ENCODE results near the gene GNAQ.

GNAQ gene

DNA sequence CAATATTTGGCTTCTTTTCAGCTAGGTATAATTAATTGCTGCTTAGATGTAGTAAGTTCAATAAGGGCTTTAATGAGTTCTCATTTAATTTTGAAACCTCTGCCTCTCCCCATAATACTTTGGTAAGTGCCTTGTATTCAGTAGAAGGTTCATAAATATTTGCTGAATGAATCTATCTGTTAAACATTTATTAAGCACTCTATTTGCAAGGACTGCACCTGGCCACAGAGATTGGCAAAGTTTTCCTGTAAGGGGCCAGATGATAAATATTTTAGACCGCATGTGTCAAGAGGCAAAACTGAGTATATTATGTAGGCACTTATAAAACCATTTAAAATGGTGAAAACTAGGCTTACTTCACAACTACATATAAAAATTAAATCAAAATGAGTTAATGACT, 364.5 kb downstream of the GNAQ start:
- ATAC-seq (ENCODE audit: insufficient read depth, low read depth), result no peak
- Histone ChIP-seq H3K9me3 (ENCODE audit: insufficient read depth, low read length, severe bottlenecking) (no peaks in the 10 kb centered on the region), H3K9ac (ENCODE audit: low read depth, low read length) (no peak overlapping the region), H3K4me1 (ENCODE audit: insufficient read depth, low read length) (peaks cover under 1% of the 10 kb centered on the region; the same call in 1 of the 2 replicates), H3K36me3 (ENCODE audit: insufficient read depth, low read length) (no peaks in the 10 kb centered on the region), H2AFZ (ENCODE audit: low read depth, low read length) (no peak overlapping the region), H3K27ac (ENCODE audit: low read length) (no peak overlapping the region), H3K4me2 (ENCODE audit: insufficient read depth, low read length) (no peak overlapping the region), H3K4me3 (ENCODE audit: low read depth in 1 of 2, low read length in 2 of 2) (no peak overlapping the region), H4K20me1 (ENCODE audit: insufficient read depth, low read length) (no peaks in the 10 kb centered on the region), H3K79me2 (ENCODE audit: insufficient read depth, low read length) (no peaks in the 10 kb centered on the region), H3K27me3 (ENCODE audit: insufficient read depth, low read length, poor library complexity) (no peaks in the 10 kb centered on the region)
- no peak for DNase-seq
- TF ChIP-seq, protein P1, sequence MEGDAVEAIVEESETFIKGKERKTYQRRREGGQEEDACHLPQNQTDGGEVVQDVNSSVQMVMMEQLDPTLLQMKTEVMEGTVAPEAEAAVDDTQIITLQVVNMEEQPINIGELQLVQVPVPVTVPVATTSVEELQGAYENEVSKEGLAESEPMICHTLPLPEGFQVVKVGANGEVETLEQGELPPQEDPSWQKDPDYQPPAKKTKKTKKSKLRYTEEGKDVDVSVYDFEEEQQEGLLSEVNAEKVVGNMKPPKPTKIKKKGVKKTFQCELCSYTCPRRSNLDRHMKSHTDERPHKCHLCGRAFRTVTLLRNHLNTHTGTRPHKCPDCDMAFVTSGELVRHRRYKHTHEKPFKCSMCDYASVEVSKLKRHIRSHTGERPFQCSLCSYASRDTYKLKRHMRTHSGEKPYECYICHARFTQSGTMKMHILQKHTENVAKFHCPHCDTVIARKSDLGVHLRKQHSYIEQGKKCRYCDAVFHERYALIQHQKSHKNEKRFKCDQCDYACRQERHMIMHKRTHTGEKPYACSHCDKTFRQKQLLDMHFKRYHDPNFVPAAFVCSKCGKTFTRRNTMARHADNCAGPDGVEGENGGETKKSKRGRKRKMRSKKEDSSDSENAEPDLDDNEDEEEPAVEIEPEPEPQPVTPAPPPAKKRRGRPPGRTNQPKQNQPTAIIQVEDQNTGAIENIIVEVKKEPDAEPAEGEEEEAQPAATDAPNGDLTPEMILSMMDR (IDR thresholded peaks at IDR 0.05; ENCODE audit: borderline replicate concordance, extremely low read depth, low read length, poor library complexity, severe bottlenecking), result no peak
- no peak for TF ChIP-seq EZH2 (IDR thresholded peaks at IDR 0.05; ENCODE audit: borderline replicate concordance, low read depth, low read length, severe bottlenecking)

Measured in DND-41 (cell line).